T-helper 1 cell treated with Interleukin-12 subunit alpha and Interleukin-12 subunit beta and Interleukin-4 antibody, amounts not matched to agents 30 ng/mL and 1 ng/mL, for 36 hours (primary cell): ENCODE data around the gene SAFB. TPM values are rescaled to one million over a fixed set of nuclear protein-coding genes. Genes with fewer than 3 reads are reported as not detected.
"Not testable (repeated sequence)": the region's sequence is repeated elsewhere in the genome, so short reads cannot be mapped to it uniquely, and the experiment has no call there.

Experiments
- intact Hi-C: fragments of 100-400 bp; cut with micrococcal nuclease; formaldehyde crosslinking; loops from one replicate; pipeline ENCODE4 v1.15.1; 2024
- total RNA-seq: library from RNA; stranded (reverse); gene quantifications from 2 replicates; pipeline ENCODE4 v1.2.3, GENCODE V29; 2022

Gene SAFB
- total RNA-seq, 1 donor from 2014 or later: 135 TPM

- intact Hi-C loops: no loop called here
Observed at GRCh38 chr19:5594521-5594950, 28.3 kb upstream of the SAFB start.

GRCh38 chr19:5595129-5595528, 27.8 kb upstream of the SAFB start:
- intact Hi-C loops: no loop called here

GRCh38 chr19:5595745-5596144, 27.1 kb upstream of the SAFB start:
- intact Hi-C loops: no loop called here

GRCh38 chr19:5600797-5601196, 22.1 kb upstream of the SAFB start:
- intact Hi-C loops: no loop called here

- intact Hi-C loops: no loop called here
Observed at GRCh38 chr19:5603626-5604025, 19.3 kb upstream of the SAFB start.

GRCh38 chr19:5605362-5605761, 17.5 kb upstream of the SAFB start:
- intact Hi-C loops: no loop called here

GRCh38 chr19:5607318-5608275, 15.3 kb upstream of the SAFB start:
- intact Hi-C loops: no loop called here

- intact Hi-C loops: no loop called here
Observed at GRCh38 chr19:5608291-5608690, 14.6 kb upstream of the SAFB start.

- intact Hi-C loops: not testable (repeated sequence)
Observed at GRCh38 chr19:5608766-5609165, 14.1 kb upstream of the SAFB start.

GRCh38 chr19:5609881-5610448, 12.9 kb upstream of the SAFB start:
- intact Hi-C loops: no loop called here

GRCh38 chr19:5612891-5613865, 9.7 kb upstream of the SAFB start:
- intact Hi-C loops: no loop called here

GRCh38 chr19:5615756-5616327, 7.0 kb upstream of the SAFB start:
- intact Hi-C loops: no loop called here

GRCh38 chr19:5617080-5617479, 5.8 kb upstream of the SAFB start:
- intact Hi-C loops: no loop called here

GRCh38 chr19:5618591-5618990, 4.3 kb upstream of the SAFB start:
- intact Hi-C loops: no loop called here

GRCh38 chr19:5619946-5620345, 2.9 kb upstream of the SAFB start:
- intact Hi-C loops: loop anchor here (5.0 kb wide), 2 partner anchors 357 to 703 kb away; partner anchors contain the start of gene RANBP3

GRCh38 chr19:5621311-5621944, 1.5 kb upstream of the SAFB start:
- intact Hi-C loops: loop anchor here (5.0 kb wide), 2 partner anchors 356 to 704 kb away; partner anchors contain the start of gene RANBP3

- intact Hi-C loops: loop anchor here (1.0 to 5.0 kb wide), 5 partner anchors 98 to 897 kb away; partner anchors contain the start of genes CATSPERD, FEM1A, LONP1 and RANBP3
Observed at GRCh38 chr19:5621945-5622464, 878 bp upstream of the SAFB start.

- intact Hi-C loops: loop anchor here (1.0 to 5.0 kb wide), 7 partner anchors 57 to 899 kb away; partner anchors contain the start of genes MICOS13, RANBP3 and VMAC
Observed at GRCh38 chr19:5623397-5624017, 624 bp downstream of the SAFB start.

GRCh38 chr19:5624018-5624663, 1.3 kb downstream of the SAFB start:
- intact Hi-C loops: loop anchor here (5.0 kb wide), 2 partner anchors 353 to 707 kb away; partner anchors contain the start of gene RANBP3
